Endothelial cell of umbilical vein (primary cell): ENCODE measurements around the gene NEMF. TPM values are rescaled to one million over a fixed set of nuclear protein-coding genes. Genes with fewer than 3 reads are reported as not detected.

Experiments
- BruUV-seq: library from RNA; stranded (reverse); fragments of 400-500 nt; replicated peaks from 2 replicates; lab custom pipeline; 2021; lab: Mats Ljungman, UMichigan
- CTCF ChIA-PET: fragments of 300-600, 350-600 bp; sonication (Branson Sonifier 250); formaldehyde crosslinking; loops from one replicate; lab custom pipeline; 2021; ENCODE audit warnings: antibody characterized with exemption, inconsistent platforms; lab: Charles Lee
- POLR2A ChIA-PET: fragments of 300-600, 350-600 bp; sonication (Branson Sonifier 250); formaldehyde crosslinking; loops from one replicate; lab custom pipeline; 2021; ENCODE audit warnings: antibody characterized with exemption, inconsistent platforms; lab: Charles Lee
- DNase-seq: peaks from one replicate; pipeline ENCODE4 v3.0.0-alpha.2; 2011; ENCODE audit warnings: low read depth, low spot score
- FAIRE-seq: peaks from 2 replicates; lab custom pipeline; 2011; peaks lifted over from hg19 to GRCh38; lab: Jason Lieb, UNC
- H2AFZ ChIP-seq: 2 replicates; pipeline ENCODE4 v1.6.0; 2012; ENCODE audit warnings: low read depth, low read length, control low read depth, inconsistent platforms
- H3K27ac ChIP-seq: 2 replicates; pipeline ENCODE4 v1.5.1; 2011; ENCODE audit warnings: low read depth, mild to moderate bottlenecking, control low read depth, low read length, moderate library complexity; ENCODE audit not compliant: insufficient read depth
- H3K27me3 ChIP-seq, 2 experiments: 2 replicates each; pipeline versions ENCODE4 v1.6.0 to v1.6.1; 2011; ENCODE audit warnings: low read length in 2 of 2, mixed read lengths in 1 of 2; ENCODE audit not compliant: control insufficient read depth in 2 of 2, insufficient read depth in 2 of 2
- H3K36me3 ChIP-seq, 2 experiments: 2 replicates in 1 of 2; 3 replicates in 1 of 2; pipeline ENCODE4 v1.5.1; 2011; ENCODE audit warnings: low read length in 2 of 2, mild to moderate bottlenecking in 1 of 2, moderate library complexity in 1 of 2; ENCODE audit not compliant: control insufficient read depth in 2 of 2, insufficient read depth in 2 of 2; ENCODE audit errors: extremely low read depth in 1 of 2
- H3K4me1 ChIP-seq: 3 replicates; pipeline ENCODE4 v1.5.1; 2011; ENCODE audit warnings: mild to moderate bottlenecking, low read length; ENCODE audit not compliant: control insufficient read depth, insufficient read depth; ENCODE audit errors: extremely low read depth
- H3K4me2 ChIP-seq: 2 replicates; pipeline ENCODE4 v1.6.1; 2011; ENCODE audit warnings: low read length, control low read depth, mixed read lengths; ENCODE audit not compliant: insufficient read depth
- H3K4me3 ChIP-seq, 3 experiments: fragments of 200-600 bp in 1 of 3; sonication (generic), shearing (Covaris generic) in 1 of 3; replicated peaks in 1 of 3; 2 replicates each; pipeline ENCODE4 v1.5.1; 2011 to 2016; ENCODE audit warnings: control low read depth in 3 of 3, low read length in 3 of 3, mild to moderate bottlenecking in 2 of 3, inconsistent platforms in 1 of 3, low read depth in 1 of 3, moderate library complexity in 1 of 3; ENCODE audit not compliant: insufficient read depth in 1 of 3
- H3K79me2 ChIP-seq: 2 replicates; pipeline ENCODE4 v1.6.0; 2012; ENCODE audit warnings: low read length, inconsistent platforms; ENCODE audit not compliant: control insufficient read depth, insufficient read depth
- H3K9ac ChIP-seq: replicated peaks from 2 replicates; pipeline ENCODE3; 2011; ENCODE audit warnings: low read length, control low read depth; ENCODE audit not compliant: insufficient read depth; ENCODE audit errors: extremely low read depth
- H3K9me1 ChIP-seq: replicated peaks from 3 replicates; pipeline ENCODE4 v1.6.0; 2011; ENCODE audit warnings: mild to moderate bottlenecking, low read length; ENCODE audit not compliant: control insufficient read depth, insufficient read depth; ENCODE audit errors: extremely low read depth
- H3K9me3 ChIP-seq: replicated peaks from 2 replicates; pipeline ENCODE4 v1.5.1; 2012; ENCODE audit warnings: low read length, inconsistent platforms; ENCODE audit not compliant: control insufficient read depth, insufficient read depth
- H4K20me1 ChIP-seq: replicated peaks from 2 replicates; pipeline ENCODE3; 2011; ENCODE audit warnings: mild to moderate bottlenecking, low read length; ENCODE audit not compliant: control insufficient read depth, insufficient read depth; ENCODE audit errors: extremely low read depth
- EZH2 ChIP-seq: IDR thresholded peaks from 2 replicates; pipeline ENCODE4 v1.6.1; 2012; ENCODE audit warnings: borderline replicate concordance, low read depth, mild to moderate bottlenecking, moderate library complexity, low read length, inconsistent platforms; ENCODE audit not compliant: severe bottlenecking
- FOS ChIP-seq: IDR thresholded peaks from 2 replicates; pipeline ENCODE4 v1.6.1; 2011; ENCODE audit warnings: mild to moderate bottlenecking, low read length, moderate library complexity, borderline replicate concordance; ENCODE audit not compliant: insufficient read depth
- GATA2 ChIP-seq: IDR thresholded peaks from 2 replicates; pipeline ENCODE4 v1.7.0; 2011; ENCODE audit warnings: low read depth, mild to moderate bottlenecking, moderate library complexity, mixed read lengths, low read length; ENCODE audit not compliant: insufficient read length, insufficient read depth
- JUN ChIP-seq: IDR thresholded peaks from 2 replicates; pipeline ENCODE4 v1.6.1; 2011; ENCODE audit warnings: borderline replicate concordance, low read depth; ENCODE audit not compliant: insufficient read length, insufficient read depth
- MYC ChIP-seq: IDR thresholded peaks from one replicate; pipeline ENCODE4 v1.6.1; 2011; ENCODE audit warnings: mild to moderate bottlenecking, low read depth, low read length
- POLR2A ChIP-seq: IDR thresholded peaks from 2 replicates; pipeline ENCODE4 v1.6.1; 2012; ENCODE audit warnings: low read depth, mild to moderate bottlenecking, control low read depth, low read length
- POLR2AphosphoS5 ChIP-seq: IDR thresholded peaks from 2 replicates; pipeline ENCODE4 v1.6.1; 2012; ENCODE audit warnings: low read depth, mild to moderate bottlenecking, control low read depth, low read length, moderate library complexity; ENCODE audit not compliant: insufficient read depth
- dilution Hi-C: fragments of 300-500 bp; cut with MboI; formaldehyde crosslinking; loops from one replicate; pipeline ENCODE4 v1.15.0; 2019; ENCODE audit warnings: low sequenced_read_pairs; ENCODE audit not compliant: extremely low pct_ligation_motif_present
- intact Hi-C: fragments of 100-400 bp; cut with micrococcal nuclease; formaldehyde crosslinking; loops from one replicate; pipeline ENCODE4 v1.10.0; 2022
- polyA plus RNA-seq, 4 experiments: library from polyadenylated mRNA; depleted of rRNA in 3 of 4; stranded (reverse) in 3 of 4; unstranded in 1 of 4; fragments of >200 nt; gene quantifications; 2 replicates each; pipeline versions ENCODE4 v1.2.1 to v1.2.3, GENCODE V29; 2011 to 2012; ENCODE audit warnings: missing spikeins in 1 of 4
- total RNA-seq: library from RNA; stranded (reverse); gene quantifications from 2 replicates; pipeline ENCODE4 v1.2.3, GENCODE V29; 2021
- TF ChIP-seq, protein P1 (sequence below), 2 donors: IDR thresholded peaks; 1 replicate in 1 of 2; 2 replicates in 1 of 2; pipeline ENCODE4 v1.5.1; 2011; ENCODE audit warnings: low read length in 2 of 2, mild to moderate bottlenecking in 2 of 2, moderate library complexity in 2 of 2, control low read depth in 1 of 2, inconsistent platforms in 1 of 2, low read depth in 1 of 2; ENCODE audit not compliant: insufficient read depth in 1 of 2; ENCODE audit errors: extremely low read depth in 1 of 2
- TF ChIP-seq, protein P2 (sequence below): IDR thresholded peaks from 2 replicates; pipeline ENCODE4 v1.6.1; 2011; ENCODE audit not compliant: insufficient read depth, insufficient read length

The NEMF gene
- total and polyA plus RNA-seq, 2 donors (not counting 3 experiments of a cell fraction or from before 2014, with no cell fraction given): 12.2 to 71.4 TPM

DNA sequence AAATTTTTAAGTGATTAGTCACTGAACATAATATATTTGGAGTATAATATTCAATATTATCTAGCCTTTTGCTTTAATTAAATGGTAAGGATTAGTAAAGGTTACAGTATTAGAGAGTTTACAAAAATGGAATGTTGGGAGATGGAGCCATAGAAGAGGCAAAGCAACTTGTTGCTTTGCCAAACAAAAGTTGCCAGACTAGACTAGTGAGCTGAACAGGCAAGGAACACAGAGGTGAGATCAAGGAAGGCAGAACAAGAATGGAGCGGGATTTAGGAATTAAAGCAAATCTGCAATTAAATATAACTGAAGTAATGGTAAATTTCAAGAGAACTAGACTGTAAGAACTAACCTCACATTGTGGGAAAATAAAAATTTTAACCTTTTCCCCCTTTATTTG is 45.4 kb upstream of the NEMF start:
- Histone ChIP-seq H3K9ac (no peak overlapping the region), H3K4me1 (peaks cover 36% of the 10 kb centered on the region), H3K27ac (no peak overlapping the region), H3K9me1 (no peaks in the 10 kb centered on the region), H3K4me3 (peak overlapping the region in 1 of 3 experiments; percentile 70), H3K9me3 (no peaks in the 10 kb centered on the region), H3K27me3 (no peaks in the 10 kb centered on the region), H3K79me2 (peaks cover 56% of the 10 kb centered on the region), H4K20me1 (peaks cover 4% of the 10 kb centered on the region), H3K4me2 (peak overlapping the region; percentile 94), H2AFZ (no peak overlapping the region), H3K36me3 (peaks cover 0 to 5% of the 10 kb centered on the region in 2 experiments)
- dilution Hi-C loops: no loop called here
- FAIRE-seq (no peak), DNase-seq (no peak)
- ChIA-PET CTCF (interaction anchor here (0.9 to 1.4 kb wide), 5 partner anchors 9 to 207 kb away, joined by 3 to 6 read pairs (median 5); no protein-coding TSS in a partner anchor), POLR2A (no interaction called here)
- intact Hi-C loops: no loop called here
- TF ChIP-seq GATA2 (no peak), FOS (no peak), MYC (no peak)
- BruUV-seq: no TSS peak

DNA sequence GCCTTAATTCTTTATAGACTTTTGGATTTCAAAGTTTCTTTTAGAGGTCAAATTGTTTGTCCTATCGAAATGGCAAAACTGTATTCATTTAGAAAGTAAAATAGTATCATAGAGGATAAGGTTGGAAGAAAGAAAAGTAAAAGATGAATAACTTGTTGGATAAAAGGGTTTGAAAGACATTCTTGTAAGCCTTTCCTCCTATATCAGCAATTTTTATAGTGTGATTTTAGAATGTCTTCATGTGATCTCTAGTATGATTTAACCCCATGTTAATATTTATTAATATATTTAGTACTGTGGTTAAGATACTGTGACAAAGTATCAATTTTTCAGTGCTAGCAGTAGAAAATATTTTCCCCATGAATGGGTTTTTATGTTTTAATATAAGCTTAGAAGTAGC is 44.8 kb upstream of the NEMF start:
- H3K4me2 ChIP-seq: peak overlapping the region; percentile 94
- H3K4me1 ChIP-seq: peaks cover 36% of the 10 kb centered on the region
- DNase-seq (no peak), FAIRE-seq (no peak)
- POLR2A ChIA-PET: no interaction called here
- H3K27ac ChIP-seq: no peak overlapping the region
- no TSS peak for BruUV-seq
- H2AFZ ChIP-seq: no peak overlapping the region
- dilution Hi-C loops: no loop called here
- H3K9me3 ChIP-seq: no peaks in the 10 kb centered on the region
- CTCF ChIA-PET: interaction anchor here (0.9 to 1.4 kb wide), 5 partner anchors 10 to 208 kb away, joined by 3 to 6 read pairs (median 5); no protein-coding TSS in a partner anchor
- H4K20me1 ChIP-seq: peaks cover 4% of the 10 kb centered on the region
- peak overlapping the region in 1 of 3 experiments; percentile 70 for H3K4me3 ChIP-seq
- TF ChIP-seq, protein P1, sequence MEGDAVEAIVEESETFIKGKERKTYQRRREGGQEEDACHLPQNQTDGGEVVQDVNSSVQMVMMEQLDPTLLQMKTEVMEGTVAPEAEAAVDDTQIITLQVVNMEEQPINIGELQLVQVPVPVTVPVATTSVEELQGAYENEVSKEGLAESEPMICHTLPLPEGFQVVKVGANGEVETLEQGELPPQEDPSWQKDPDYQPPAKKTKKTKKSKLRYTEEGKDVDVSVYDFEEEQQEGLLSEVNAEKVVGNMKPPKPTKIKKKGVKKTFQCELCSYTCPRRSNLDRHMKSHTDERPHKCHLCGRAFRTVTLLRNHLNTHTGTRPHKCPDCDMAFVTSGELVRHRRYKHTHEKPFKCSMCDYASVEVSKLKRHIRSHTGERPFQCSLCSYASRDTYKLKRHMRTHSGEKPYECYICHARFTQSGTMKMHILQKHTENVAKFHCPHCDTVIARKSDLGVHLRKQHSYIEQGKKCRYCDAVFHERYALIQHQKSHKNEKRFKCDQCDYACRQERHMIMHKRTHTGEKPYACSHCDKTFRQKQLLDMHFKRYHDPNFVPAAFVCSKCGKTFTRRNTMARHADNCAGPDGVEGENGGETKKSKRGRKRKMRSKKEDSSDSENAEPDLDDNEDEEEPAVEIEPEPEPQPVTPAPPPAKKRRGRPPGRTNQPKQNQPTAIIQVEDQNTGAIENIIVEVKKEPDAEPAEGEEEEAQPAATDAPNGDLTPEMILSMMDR (IDR thresholded peaks at IDR 0.05; ENCODE audit: extremely low read depth in 1 of 2, insufficient read depth in 1 of 2, low read depth in 1 of 2, low read length in 2 of 2): no peak
- TF ChIP-seq, protein P2, sequence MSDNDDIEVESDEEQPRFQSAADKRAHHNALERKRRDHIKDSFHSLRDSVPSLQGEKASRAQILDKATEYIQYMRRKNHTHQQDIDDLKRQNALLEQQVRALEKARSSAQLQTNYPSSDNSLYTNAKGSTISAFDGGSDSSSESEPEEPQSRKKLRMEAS: no peak
- TF ChIP-seq POLR2A: no peak
- TF ChIP-seq POLR2AphosphoS5: no peak
- TF ChIP-seq MYC: no peak
- TF ChIP-seq EZH2: no peak
- TF ChIP-seq JUN: no peak
- no peak for TF ChIP-seq GATA2
- TF ChIP-seq FOS: no peak
- H3K9ac ChIP-seq: no peak overlapping the region
- H3K79me2 ChIP-seq: peaks cover 56% of the 10 kb centered on the region
- intact Hi-C loops: no loop called here
- no peaks in the 10 kb centered on the region for H3K9me1 ChIP-seq
- peaks cover 0 to 5% of the 10 kb centered on the region in 2 experiments for H3K36me3 ChIP-seq
- H3K27me3 ChIP-seq: no peaks in the 10 kb centered on the region
